Measurements from ENCODE around the gene AFF3. TPM values are rescaled to one million over a fixed set of nuclear protein-coding genes. Genes with fewer than 3 reads are reported as not detected.

Gene AFF3
- total RNA-seq, 3 donors from 2014 or later (not counting 1 experiment from before 2014, with no cell fraction given) = 4.6 to 9.6 (median 5.6) TPM

DNA sequence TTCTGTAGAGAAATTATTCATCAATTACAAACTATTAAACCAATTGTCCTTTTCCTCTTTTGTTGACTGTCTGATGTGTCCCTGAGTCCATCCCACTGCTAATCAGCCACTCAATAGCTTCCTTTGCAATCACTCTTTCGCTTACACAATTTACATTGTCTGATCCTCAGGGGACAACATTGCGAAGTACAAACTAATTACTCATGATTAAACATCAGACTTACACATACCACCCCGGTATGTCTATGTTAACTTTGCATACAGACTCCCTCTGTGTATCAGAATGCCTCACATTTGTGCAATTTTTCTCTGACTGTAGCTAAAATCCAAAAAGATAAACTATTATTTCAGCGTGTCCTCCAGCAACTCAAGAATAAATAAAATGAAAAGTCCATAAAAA, 388.2 kb downstream of the AFF3 start:
- Mint-ChIP-seq H3K27me3 (ENCODE audit: low read depth in 2 of 2) (no peaks in the 10 kb centered on the region), H3K36me3 (no peaks in the 10 kb centered on the region), H3K27ac (no peak overlapping the region), H3K9me3 (no peaks in the 10 kb centered on the region), H3K4me3 (no peak overlapping the region), H3K4me1 (peaks cover 0 to 9% of the 10 kb centered on the region in 2 donors)
- Histone ChIP-seq H3K27me3 (ENCODE audit: control insufficient read depth, insufficient read depth, low read length) (no peaks in the 10 kb centered on the region), H3K4me1 (ENCODE audit: control insufficient read depth, insufficient read depth, low read length) (peaks cover 3% of the 10 kb centered on the region), H3K27ac (ENCODE audit: low read length) (no peak overlapping the region), H3K9me3 (ENCODE audit: control insufficient read depth, insufficient read depth, low read length) (no peaks in the 10 kb centered on the region), H3K36me3 (ENCODE audit: control insufficient read depth, insufficient read depth, low read length) (no peaks in the 10 kb centered on the region), H3K4me3 (ENCODE audit: low read length) (no peak overlapping the region)
- TF ChIP-seq, protein P1, sequence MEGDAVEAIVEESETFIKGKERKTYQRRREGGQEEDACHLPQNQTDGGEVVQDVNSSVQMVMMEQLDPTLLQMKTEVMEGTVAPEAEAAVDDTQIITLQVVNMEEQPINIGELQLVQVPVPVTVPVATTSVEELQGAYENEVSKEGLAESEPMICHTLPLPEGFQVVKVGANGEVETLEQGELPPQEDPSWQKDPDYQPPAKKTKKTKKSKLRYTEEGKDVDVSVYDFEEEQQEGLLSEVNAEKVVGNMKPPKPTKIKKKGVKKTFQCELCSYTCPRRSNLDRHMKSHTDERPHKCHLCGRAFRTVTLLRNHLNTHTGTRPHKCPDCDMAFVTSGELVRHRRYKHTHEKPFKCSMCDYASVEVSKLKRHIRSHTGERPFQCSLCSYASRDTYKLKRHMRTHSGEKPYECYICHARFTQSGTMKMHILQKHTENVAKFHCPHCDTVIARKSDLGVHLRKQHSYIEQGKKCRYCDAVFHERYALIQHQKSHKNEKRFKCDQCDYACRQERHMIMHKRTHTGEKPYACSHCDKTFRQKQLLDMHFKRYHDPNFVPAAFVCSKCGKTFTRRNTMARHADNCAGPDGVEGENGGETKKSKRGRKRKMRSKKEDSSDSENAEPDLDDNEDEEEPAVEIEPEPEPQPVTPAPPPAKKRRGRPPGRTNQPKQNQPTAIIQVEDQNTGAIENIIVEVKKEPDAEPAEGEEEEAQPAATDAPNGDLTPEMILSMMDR (IDR thresholded peaks at IDR 0.05) = no peak
- no peak for ATAC-seq
- 93% methylated on average over 4 of the region's 4 CpGs for WGBS (ENCODE audit: insufficient coverage)
- DNase-seq = no peak
- intact Hi-C loops (cut with micrococcal nuclease) = no loop called here

DNA sequence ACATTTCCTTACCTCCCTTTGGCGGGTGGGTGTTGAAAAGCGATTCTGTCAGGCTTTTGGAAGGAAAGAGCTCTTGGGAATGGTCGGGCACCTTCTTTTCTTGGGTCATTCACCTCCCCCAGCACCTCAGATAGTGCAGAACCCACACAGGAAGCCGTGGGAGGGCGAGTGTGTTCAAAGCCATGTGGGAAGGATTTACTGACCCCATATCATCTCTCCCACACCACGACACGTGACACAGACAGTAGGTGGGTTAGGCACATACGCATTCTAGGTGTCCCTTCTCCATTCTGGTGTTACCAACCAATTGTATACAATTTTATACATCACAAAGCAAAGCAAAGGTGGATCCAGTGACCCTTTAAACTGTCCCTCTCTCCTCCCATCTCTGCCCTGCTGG, 388.9 kb downstream of the AFF3 start:
- H3K36me3 ChIP-seq (ENCODE audit: control insufficient read depth, insufficient read depth, low read length) = no peaks in the 10 kb centered on the region
- 43% methylated on average over 6 of the region's 8 CpGs for WGBS (ENCODE audit: insufficient coverage)
- peaks cover 3% of the 10 kb centered on the region for H3K4me1 ChIP-seq (ENCODE audit: control insufficient read depth, insufficient read depth, low read length)
- H3K36me3 Mint-ChIP-seq = no peaks in the 10 kb centered on the region
- ATAC-seq (no peak), DNase-seq (no peak)
- no peaks in the 10 kb centered on the region for H3K27me3 ChIP-seq (ENCODE audit: control insufficient read depth, insufficient read depth, low read length)
- H3K27ac ChIP-seq (ENCODE audit: low read length) = no peak overlapping the region
- no peaks in the 10 kb centered on the region for H3K9me3 Mint-ChIP-seq
- TF ChIP-seq, protein P1 (IDR thresholded peaks at IDR 0.05) = no peak
- no peak overlapping the region for H3K4me3 ChIP-seq (ENCODE audit: low read length)
- no peak overlapping the region for H3K27ac Mint-ChIP-seq
- intact Hi-C loops (cut with micrococcal nuclease) = no loop called here
- H3K4me3 Mint-ChIP-seq = no peak overlapping the region
- no peaks in the 10 kb centered on the region for H3K27me3 Mint-ChIP-seq (ENCODE audit: low read depth in 2 of 2)
- H3K4me1 Mint-ChIP-seq = peaks cover 0 to 9% of the 10 kb centered on the region in 2 donors
- H3K9me3 ChIP-seq (ENCODE audit: control insufficient read depth, insufficient read depth, low read length) = no peaks in the 10 kb centered on the region

DNA sequence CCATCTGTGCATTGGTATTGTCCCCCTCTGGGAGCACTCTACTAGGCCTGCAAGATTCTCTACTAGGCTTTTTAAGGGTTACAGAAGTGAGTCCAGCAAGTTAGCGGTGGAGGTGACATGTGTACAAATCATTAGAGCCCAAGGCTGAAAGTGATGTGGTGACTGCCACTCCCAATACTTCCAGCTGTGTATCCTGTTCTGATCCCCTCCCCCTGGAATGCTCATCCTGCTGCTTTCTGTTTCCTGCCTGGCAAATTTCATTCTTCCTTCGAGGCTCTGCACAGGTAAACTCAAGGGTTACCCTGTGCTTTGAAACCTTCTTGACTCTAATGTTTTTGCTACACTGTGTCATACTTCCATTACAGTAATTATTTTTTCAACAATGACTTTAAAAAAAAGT, 394.0 kb downstream of the AFF3 start:
- H3K36me3 Mint-ChIP-seq = no peaks in the 10 kb centered on the region
- WGBS (ENCODE audit: insufficient coverage) = 89% methylated on average over 2 of the region's 2 CpGs
- TF ChIP-seq, protein P1 (IDR thresholded peaks at IDR 0.05) = no peak

DNA sequence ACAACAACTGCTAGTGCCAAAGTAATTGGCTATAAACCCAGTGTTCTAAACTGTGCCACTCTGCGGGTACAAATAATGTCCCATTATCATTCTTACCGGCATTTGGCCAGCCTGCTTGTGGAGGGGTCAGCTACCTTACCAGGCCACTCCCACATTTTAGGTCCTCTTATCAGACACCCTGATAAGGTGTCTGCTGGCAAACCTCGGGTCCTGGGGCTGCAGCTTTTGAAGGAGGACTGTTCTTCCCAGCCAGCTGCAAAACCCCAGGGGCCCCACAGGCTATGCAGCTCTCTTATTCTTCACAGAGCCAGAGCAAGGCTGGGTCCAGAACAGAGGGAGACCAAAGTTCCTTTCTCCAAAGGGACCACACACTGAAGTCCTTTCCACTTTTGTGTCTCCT, 394.5 kb downstream of the AFF3 start:
- H3K4me1 ChIP-seq (ENCODE audit: control insufficient read depth, insufficient read depth, low read length) = no peaks in the 10 kb centered on the region
- ATAC-seq (no peak), DNase-seq (no peak)
- H3K4me3 Mint-ChIP-seq = no peak overlapping the region
- H3K4me3 ChIP-seq (ENCODE audit: low read length) = no peak overlapping the region
- intact Hi-C loops (cut with micrococcal nuclease) = no loop called here
- peaks cover 0 to 4% of the 10 kb centered on the region in 2 donors for H3K27me3 Mint-ChIP-seq (ENCODE audit: low read depth in 2 of 2)
- H3K9me3 ChIP-seq (ENCODE audit: control insufficient read depth, insufficient read depth, low read length) = no peaks in the 10 kb centered on the region
- H3K36me3 ChIP-seq (ENCODE audit: control insufficient read depth, insufficient read depth, low read length) = no peaks in the 10 kb centered on the region
- 87% methylated on average over 3 of the region's 3 CpGs for WGBS (ENCODE audit: insufficient coverage)
- no peaks in the 10 kb centered on the region for H3K36me3 Mint-ChIP-seq
- H3K27me3 ChIP-seq (ENCODE audit: control insufficient read depth, insufficient read depth, low read length) = no peaks in the 10 kb centered on the region
- TF ChIP-seq, protein P1 (IDR thresholded peaks at IDR 0.05) = no peak
- H3K27ac Mint-ChIP-seq = no peak overlapping the region
- no peaks in the 10 kb centered on the region for H3K9me3 Mint-ChIP-seq
- no peak overlapping the region for H3K27ac ChIP-seq (ENCODE audit: low read length)
- H3K4me1 Mint-ChIP-seq = no peaks in the 10 kb centered on the region

More for the DNA sequence above, 394.0 kb downstream of the AFF3 start:
- Histone ChIP-seq H3K36me3 (ENCODE audit: control insufficient read depth, insufficient read depth, low read length) (no peaks in the 10 kb centered on the region), H3K4me1 (ENCODE audit: control insufficient read depth, insufficient read depth, low read length) (no peaks in the 10 kb centered on the region), H3K27me3 (ENCODE audit: control insufficient read depth, insufficient read depth, low read length) (no peaks in the 10 kb centered on the region), H3K9me3 (ENCODE audit: control insufficient read depth, insufficient read depth, low read length) (no peaks in the 10 kb centered on the region), H3K4me3 (ENCODE audit: low read length) (no peak overlapping the region), H3K27ac (ENCODE audit: low read length) (no peak overlapping the region)
- Mint-ChIP-seq H3K4me3 (no peak overlapping the region), H3K27me3 (ENCODE audit: low read depth in 2 of 2) (no peaks in the 10 kb centered on the region), H3K9me3 (no peaks in the 10 kb centered on the region), H3K4me1 (no peaks in the 10 kb centered on the region), H3K27ac (no peak overlapping the region)
- intact Hi-C loops (cut with micrococcal nuclease) = no loop called here
- no peak for DNase-seq
- no peak for ATAC-seq

Measured in natural killer cell (primary cell).